GM18505 (cell line): ENCODE results near the gene RNF14.
"Not testable (repeated sequence)": the region's sequence is repeated elsewhere in the genome, so short reads cannot be mapped to it uniquely, and the experiment has no call there.

ENCODE experiments used
- ATAC-seq: cut with Tn5 transposase; IDR thresholded peaks from one replicate; pipeline ENCODE4 v1.9.1; 2021; ENCODE audit not compliant: unreplicated experiment
- POLR2A ChIP-seq: IDR thresholded peaks from 4 replicates; pipeline ENCODE4 v1.6.1; 2011; ENCODE audit warnings: borderline replicate concordance; ENCODE audit not compliant: insufficient read depth, insufficient read length; ENCODE audit errors: extremely low read depth

The RNF14 gene, protein sequence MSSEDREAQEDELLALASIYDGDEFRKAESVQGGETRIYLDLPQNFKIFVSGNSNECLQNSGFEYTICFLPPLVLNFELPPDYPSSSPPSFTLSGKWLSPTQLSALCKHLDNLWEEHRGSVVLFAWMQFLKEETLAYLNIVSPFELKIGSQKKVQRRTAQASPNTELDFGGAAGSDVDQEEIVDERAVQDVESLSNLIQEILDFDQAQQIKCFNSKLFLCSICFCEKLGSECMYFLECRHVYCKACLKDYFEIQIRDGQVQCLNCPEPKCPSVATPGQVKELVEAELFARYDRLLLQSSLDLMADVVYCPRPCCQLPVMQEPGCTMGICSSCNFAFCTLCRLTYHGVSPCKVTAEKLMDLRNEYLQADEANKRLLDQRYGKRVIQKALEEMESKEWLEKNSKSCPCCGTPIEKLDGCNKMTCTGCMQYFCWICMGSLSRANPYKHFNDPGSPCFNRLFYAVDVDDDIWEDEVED

DNA sequence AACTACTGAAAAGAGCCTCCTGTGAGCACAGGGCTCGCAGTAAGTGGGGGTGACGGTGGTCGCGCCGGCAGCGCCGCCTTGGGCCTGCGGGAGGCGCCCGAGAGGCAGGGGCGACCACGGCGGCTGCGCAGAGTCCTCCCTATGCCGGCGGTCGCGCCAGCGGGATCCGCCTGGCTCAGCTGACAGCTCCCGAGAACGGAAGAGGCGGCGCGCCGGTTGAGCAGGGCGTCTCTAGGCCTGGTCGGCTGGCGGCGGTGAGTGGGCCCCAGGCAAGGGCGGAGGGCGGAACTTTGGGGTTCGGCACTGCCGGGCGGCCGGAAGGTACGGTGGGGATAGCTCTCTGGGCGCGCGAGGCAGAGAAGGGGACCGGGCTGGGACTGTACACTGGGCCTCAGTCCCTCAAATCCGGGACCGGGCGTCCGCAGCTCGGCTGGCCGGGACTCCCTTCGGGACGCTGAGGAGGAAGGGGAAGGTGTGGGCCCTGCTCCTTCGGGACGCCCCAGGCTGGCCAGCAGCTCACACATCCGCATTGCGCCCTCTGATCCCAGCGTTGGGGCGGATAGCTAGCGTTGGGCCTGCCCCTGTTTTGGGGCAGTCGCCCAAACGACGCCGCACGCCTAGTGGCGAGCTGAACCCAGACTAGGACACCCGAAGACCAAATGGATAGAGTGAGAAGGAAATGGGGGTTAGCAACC, at the start of gene RNF14:
Gene RNF14, plus strand, starts transcription at position 192 of the 695 bp plus-strand sequence. CDS start 4,484 bp downstream, outside the sequence.
- TF ChIP-seq POLR2A = peak; percentile 95
- ATAC-seq = peak; percentile 92

- no peak for TF ChIP-seq POLR2A
These were observed 49.4 kb upstream of the RNF14 start for GRCh38 chr5:141919218-141920119.

DNA sequence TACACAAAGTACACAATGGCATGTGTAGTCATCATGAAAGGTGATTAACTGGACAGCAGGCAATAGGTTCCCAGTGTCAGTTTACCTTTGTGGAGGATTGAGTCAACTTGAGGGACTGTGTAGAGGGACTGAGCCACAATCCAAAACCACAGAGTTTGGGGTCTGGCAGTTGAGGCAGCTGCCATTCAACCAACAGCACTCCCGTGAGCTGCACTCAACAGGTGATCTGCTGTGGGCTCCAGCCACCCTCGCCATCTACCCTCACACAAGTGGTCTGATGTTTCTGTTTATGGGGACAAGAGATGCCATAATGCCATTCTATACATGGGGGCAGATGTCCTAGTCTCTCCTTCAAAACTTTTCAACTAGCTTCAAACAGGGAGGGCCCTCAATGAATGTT, 48.1 kb upstream of the RNF14 start:
- ATAC-seq = no peak

More at GRCh38 chr5:141919218-141920119, 49.4 kb upstream of the RNF14 start:
- no peak for ATAC-seq

GRCh38 chr5:141922827-141923447, 46.0 kb upstream of the RNF14 start:
- ATAC-seq = not testable (repeated sequence)

More for the DNA sequence above, 48.1 kb upstream of the RNF14 start:
- TF ChIP-seq POLR2A = no peak

GRCh38 chr5:141923448-141924313, 45.2 kb upstream of the RNF14 start, which contains the start of gene DELE1:
Gene DELE1, plus strand, starts transcription at chr5:141923871. Its CDS starts 71 bp downstream, at chr5:141923942.
- ATAC-seq = peak; percentile 98
- TF ChIP-seq POLR2A = peak; percentile 92

DNA sequence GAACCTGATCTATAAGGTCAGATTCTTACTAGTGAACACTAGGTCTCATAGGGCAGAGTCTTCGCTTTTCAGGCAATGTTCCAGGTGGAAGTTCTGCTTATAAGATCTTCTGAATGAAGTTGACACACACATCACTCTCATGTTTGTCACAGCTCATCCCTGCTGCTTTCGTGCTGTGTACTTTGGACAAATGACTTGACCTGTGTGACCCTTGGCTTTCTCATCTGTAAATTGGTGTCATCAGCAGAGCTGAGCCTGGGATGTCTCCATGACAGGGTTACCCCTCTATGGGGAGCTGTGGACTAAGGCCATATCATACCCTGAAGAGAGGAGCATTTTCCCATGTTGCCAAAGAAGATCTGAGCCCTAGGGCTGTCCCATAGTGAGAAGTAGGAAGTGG, 42.5 kb upstream of the RNF14 start:
- no peak for ATAC-seq
- TF ChIP-seq POLR2A = no peak

DNA sequence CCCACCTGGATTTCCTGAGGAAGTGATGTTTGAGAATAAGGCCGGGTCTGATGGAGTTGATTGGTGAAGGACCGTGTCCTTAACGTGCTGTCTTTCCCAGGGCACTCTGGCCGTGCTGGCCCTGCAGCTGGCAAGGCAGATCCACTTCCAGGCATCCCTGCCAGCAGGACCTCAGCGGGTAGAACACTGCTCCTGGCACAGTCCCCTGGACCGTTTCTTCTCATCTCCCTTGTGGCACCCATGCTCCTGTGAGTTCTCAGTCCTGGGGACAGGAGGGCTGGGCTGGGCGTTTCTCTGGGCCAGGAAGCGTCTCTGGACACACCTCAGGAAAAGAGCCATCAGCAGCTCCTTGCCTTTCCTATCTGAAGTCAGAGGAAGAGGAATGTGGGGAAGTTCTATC, 40.9 kb upstream of the RNF14 start:
- no peak for ATAC-seq
- no peak for TF ChIP-seq POLR2A

DNA sequence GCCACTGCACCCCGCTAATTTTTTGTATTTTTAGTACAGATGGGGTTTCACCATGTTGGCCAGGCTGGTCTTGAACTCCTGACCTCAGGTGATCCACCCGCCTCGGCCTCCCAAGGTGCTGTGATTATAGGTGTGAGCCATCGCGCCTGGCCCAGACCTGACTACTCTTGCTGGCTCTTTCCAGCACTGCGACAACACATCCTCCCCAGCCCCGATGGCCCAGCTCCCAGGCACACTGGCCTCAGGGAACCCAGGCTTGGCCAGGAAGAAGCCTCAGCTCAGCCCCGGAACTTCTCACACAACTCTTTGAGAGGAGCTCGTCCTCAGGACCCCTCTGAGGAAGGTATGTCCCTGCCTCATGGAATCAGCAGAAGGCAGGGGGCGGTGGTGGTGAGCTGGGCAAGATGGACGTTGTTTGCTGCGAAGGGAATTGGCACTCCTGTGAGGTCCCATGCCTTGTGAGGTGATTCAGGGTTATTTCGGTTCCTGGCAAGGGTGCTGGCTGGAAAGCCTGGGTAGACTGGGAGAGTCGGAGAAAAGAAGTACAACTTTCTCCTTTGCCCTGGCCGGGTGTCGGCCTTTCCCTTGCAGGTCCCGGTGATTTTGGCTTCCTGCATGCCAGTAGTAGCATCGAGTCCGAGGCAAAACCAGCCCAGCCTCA, 39.4 kb upstream of the RNF14 start:
- no peak for TF ChIP-seq POLR2A
- ATAC-seq = no peak

GRCh38 chr5:141931694-141932093, 37.2 kb upstream of the RNF14 start:
- no peak for ATAC-seq
- no peak for TF ChIP-seq POLR2A

DNA sequence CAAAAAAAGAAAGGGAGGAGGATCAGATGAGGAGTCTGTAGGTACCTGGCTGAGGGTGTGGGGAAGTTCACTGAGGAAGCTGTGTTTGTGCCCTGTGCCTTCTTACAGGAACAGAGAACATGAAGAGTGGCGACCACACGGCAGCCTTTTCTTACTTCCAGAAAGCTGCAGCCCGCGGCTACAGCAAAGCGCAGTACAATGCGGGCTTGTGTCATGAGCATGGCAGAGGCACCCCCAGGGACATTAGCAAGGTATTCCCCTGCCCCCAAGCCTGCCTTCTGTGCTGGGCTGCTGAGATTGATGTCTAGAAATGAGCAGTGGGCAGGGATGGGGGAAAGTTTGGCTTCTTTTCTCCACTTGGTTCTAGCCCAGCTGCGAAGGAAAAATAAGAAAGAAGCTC, 35.8 kb upstream of the RNF14 start:
- no peak for ATAC-seq
- no peak for TF ChIP-seq POLR2A

- no peak for ATAC-seq
- TF ChIP-seq POLR2A = no peak
These were observed 34.6 kb upstream of the RNF14 start for GRCh38 chr5:141934099-141934844.
